ENCODE measurements around the gene CELF2.

GRCh38 chr10:11197878-11198277, 180.2 kb downstream of the CELF2 start:
- no peak for TF ChIP-seq CTCF (conservative IDR thresholded peaks at IDR 0.05; ENCODE audit: low read depth, low read length)
- no peak for TF ChIP-seq EZH2 (IDR thresholded peaks at IDR 0.05; ENCODE audit: borderline replicate concordance, low read depth, low read length, poor library complexity, severe bottlenecking)
